Activated CD8-positive, alpha-beta memory T cell treated with anti-CD3 and anti-CD28 coated beads, Interleukin-2, amount 50 U/mL, for 48 hours (primary cell): Measurements from ENCODE around the gene FASTK.

Experiments
- DNase-seq: peaks from one replicate; pipeline ENCODE4 v3.0.0-alpha.2; 2020

Gene FASTK, protein sequence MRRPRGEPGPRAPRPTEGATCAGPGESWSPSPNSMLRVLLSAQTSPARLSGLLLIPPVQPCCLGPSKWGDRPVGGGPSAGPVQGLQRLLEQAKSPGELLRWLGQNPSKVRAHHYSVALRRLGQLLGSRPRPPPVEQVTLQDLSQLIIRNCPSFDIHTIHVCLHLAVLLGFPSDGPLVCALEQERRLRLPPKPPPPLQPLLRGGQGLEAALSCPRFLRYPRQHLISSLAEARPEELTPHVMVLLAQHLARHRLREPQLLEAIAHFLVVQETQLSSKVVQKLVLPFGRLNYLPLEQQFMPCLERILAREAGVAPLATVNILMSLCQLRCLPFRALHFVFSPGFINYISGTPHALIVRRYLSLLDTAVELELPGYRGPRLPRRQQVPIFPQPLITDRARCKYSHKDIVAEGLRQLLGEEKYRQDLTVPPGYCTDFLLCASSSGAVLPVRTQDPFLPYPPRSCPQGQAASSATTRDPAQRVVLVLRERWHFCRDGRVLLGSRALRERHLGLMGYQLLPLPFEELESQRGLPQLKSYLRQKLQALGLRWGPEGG

DNA sequence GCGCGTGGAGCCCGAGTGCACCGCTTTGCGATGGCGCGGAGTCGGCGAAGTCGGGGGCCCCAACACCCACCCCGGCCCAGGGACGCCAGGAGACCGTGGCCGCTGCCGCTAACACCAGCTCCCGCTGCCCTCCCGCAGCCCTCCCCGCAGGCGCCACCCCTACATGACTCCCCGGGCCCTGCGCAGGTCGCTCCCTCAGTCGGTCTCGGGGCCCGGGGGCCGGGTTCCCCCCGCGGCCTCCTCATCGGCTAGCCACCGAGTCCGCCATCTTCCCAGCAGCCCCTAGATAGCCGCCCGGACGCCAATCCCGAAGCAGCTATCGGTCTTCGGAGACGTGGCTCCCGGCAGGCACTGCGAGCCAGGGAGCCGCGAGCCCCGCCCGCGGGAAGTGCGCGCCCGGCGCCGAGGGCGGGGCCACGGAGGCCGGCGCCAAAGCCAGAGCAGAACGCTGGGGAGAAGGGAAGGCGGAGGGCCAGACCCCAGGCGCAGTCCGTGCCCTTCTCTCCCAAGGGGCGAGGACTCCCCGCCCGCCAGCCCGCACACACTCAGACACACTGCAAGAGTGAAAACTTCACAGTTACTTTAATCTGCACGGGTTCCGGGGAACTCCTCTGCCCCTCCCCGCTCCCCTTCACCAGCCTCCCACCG, at the start of gene FASTK:
TSS of gene FASTK (minus strand) at position 288 of the 648 bp plus-strand sequence. CDS start at position 245, 43 bp downstream.
- DNase-seq: peak; percentile 92

GRCh38 chr7:151129960-151130591, 49.5 kb upstream of the FASTK start:
- DNase-seq: no peak

DNA sequence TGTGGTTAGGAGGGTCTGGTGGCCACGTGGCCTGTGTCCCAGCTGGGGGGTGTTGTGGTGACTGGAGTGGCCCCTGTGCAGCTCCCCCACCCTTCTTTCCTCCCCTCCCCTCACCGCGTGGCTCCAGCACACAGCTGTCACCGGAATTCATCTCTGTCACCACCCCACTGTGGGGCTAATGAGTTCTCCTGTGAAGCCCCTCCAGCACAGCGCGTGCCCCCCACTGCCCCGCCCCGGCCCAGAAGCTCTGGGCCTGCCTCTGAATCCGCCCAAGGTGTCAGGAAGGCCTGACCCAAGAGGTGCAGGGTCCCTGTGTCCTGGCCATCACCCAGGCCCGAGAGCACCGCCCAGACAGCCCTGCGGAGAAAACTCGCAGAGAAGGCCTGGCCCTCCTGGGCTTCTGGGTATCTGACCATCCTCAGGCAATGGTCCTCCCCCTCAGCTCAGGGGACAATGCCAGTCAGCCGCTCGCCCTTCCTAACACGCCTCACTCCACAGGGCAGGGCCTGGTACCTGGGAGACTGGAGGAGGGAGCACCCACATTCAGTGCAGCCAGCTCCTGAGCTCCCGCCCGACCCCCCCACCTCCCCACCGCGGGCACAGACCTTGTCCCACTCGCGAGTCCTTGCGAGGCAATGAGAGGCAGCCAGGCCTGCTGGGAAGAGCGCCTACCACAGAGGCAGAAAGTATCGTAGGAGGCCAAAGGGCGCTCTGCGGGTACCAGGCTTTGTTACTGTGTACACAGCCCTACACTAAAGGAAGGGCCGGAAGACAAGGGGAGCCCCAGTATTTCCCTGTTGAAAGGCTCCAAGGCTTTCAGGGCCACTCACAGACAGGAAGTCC, 48.7 kb upstream of the FASTK start:
- no peak for DNase-seq

GRCh38 chr7:151128716-151129115, 48.1 kb upstream of the FASTK start:
- DNase-seq: no peak

- no peak for DNase-seq
These were observed 47.5 kb upstream of the FASTK start for GRCh38 chr7:151128144-151128543.

- no peak for DNase-seq
These were observed 46.0 kb upstream of the FASTK start for GRCh38 chr7:151126491-151127137.

- DNase-seq: no peak
These were observed 45.4 kb upstream of the FASTK start for GRCh38 chr7:151125846-151126481.

- no peak for DNase-seq
These were observed 44.8 kb upstream of the FASTK start for GRCh38 chr7:151125470-151125845.

GRCh38 chr7:151124899-151125399, 44.3 kb upstream of the FASTK start:
- DNase-seq: no peak

- no peak for DNase-seq
These were observed 43.9 kb upstream of the FASTK start for GRCh38 chr7:151124481-151124880.

DNA sequence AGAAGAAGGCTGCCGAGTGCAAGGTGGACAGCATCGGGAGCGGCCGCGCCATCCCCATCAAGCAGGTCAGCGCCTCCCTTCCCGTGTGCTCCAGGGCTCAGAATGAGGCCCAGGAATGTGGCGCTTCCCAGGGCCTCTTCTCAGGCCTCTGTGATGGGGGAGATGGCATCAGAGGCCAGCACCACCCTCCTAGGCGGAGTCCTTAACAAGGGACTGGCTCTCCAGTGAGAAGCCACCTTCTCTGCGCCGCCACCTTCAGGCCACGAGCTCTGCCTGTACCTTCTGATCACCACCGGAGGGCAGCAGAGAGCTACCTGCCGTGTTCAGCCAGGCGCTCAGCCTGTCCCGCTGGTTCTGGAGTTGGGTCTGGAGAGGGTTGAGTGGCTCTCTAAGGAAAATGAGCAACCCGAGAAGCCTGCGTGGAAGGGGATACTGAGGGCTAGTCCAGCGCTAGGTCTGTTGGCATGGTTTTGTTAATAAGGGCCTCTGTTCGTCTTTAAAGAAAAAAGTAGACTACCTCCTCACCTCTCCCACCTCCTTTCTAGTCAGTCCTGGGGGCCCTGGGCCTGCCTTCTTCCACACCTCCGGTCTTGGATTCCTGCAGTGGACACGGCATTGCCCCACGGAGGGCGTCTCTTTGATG, 43.3 kb upstream of the FASTK start:
- peak; percentile 93 for DNase-seq

- no peak for DNase-seq
These were observed 42.7 kb upstream of the FASTK start for GRCh38 chr7:151123158-151123821.

GRCh38 chr7:151122796-151123157, 42.2 kb upstream of the FASTK start:
- no peak for DNase-seq

- no peak for DNase-seq
These were observed 41.7 kb upstream of the FASTK start for GRCh38 chr7:151122276-151122675.

GRCh38 chr7:151121380-151122170, 41.0 kb upstream of the FASTK start:
- no peak for DNase-seq

DNA sequence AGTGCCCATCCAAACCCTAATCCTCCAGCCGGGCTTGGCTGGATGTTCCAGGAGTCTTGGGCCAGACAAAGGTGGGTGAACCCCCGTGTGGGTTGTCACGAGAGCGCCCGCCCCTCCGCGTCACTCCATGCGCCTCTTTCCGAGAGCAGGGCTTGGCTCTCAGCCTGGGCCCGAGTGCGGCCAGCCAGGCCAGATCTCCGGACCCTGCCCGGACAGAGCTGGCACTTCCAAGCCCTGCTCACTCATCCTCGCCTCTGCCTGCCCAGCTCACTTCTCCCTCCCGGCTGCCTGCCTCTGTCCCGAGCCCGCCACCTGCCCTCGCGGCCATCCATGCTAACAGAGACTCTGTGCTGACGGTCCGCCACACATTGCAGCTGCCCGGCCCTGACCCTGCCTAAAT, 40.3 kb upstream of the FASTK start:
- no peak for DNase-seq

DNA sequence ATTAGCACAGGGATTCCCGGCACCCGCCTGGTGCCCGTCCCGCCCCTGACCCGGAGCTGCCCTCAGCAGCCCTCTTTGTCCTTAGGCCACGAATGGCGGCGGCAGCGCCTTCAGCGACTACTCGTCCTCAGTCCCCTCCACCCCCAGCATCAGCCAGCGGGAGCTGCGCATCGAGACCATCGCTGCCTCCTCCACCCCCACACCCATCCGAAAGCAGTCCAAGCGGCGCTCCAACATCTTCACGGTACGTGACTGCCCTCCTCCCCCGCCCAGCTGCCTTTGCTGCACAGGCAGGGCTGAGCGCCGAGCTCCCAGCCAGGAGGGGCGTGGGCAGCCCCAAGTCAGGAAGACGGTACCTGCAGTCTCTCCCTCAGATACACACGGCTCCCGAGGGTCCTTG, 39.3 kb upstream of the FASTK start:
- DNase-seq: no peak

- DNase-seq: no peak
These were observed 38.4 kb upstream of the FASTK start for GRCh38 chr7:151119055-151119415.
